ENCODE data around the gene ADCY10.

- no peak for TF ChIP-seq BACH2 (CRISPR knock-in tag; IDR thresholded peaks at IDR 0.05; ENCODE audit: borderline replicate concordance)
- TF ChIP-seq CSDC2 (CRISPR knock-in tag; IDR thresholded peaks at IDR 0.05), result no peak
Measured at GRCh38 chr1:167922611-167923074, 8.7 kb upstream of the ADCY10 start.

All from SK-N-SH treated with all-trans-retinoic acid at 6 μM for 48 hours (cell line).